Hepatocyte (in vitro differentiated cells): ENCODE measurements around the gene SND1. TPM values are rescaled to one million over a fixed set of nuclear protein-coding genes. Genes with fewer than 3 reads are reported as not detected.

Experiments used
- DNase-seq: peaks from one replicate; pipeline ENCODE4 v3.0.0-alpha.2; 2016; ENCODE audit warnings: low spot score
- H2AFZ ChIP-seq: fragments of 200-600 bp; sonication (generic); 2 replicates; pipeline ENCODE4 v1.6.0; 2016; ENCODE audit warnings: antibody characterized with exemption, mild to moderate bottlenecking
- H3K27ac ChIP-seq: fragments of 200-600 bp; sonication (generic); 2 replicates; pipeline ENCODE4 v1.5.1; 2016; ENCODE audit warnings: mild to moderate bottlenecking
- H3K27me3 ChIP-seq: fragments of 200-600 bp; sonication (generic); 2 replicates; pipeline ENCODE4 v1.6.1; 2016
- H3K36me3 ChIP-seq: fragments of 200-600 bp; sonication (generic); replicated peaks from 2 replicates; pipeline ENCODE4 v1.5.1; 2016; ENCODE audit warnings: low read depth; ENCODE audit not compliant: insufficient read depth
- H3K4me1 ChIP-seq: fragments of 200-600 bp; sonication (generic); 2 replicates; pipeline ENCODE4 v1.5.1; 2016; ENCODE audit warnings: mild to moderate bottlenecking, moderate library complexity; ENCODE audit not compliant: insufficient read depth
- H3K4me2 ChIP-seq: fragments of 200-600 bp; sonication (generic); 2 replicates; pipeline ENCODE4 v1.6.0; 2016
- H3K4me3 ChIP-seq: fragments of 200-600 bp; sonication (generic); 2 replicates; pipeline ENCODE4 v1.5.1; 2016; ENCODE audit warnings: mild to moderate bottlenecking
- H3K79me2 ChIP-seq: fragments of 200-600 bp; sonication (generic); 2 replicates; pipeline ENCODE4 v1.6.0; 2017; ENCODE audit warnings: mild to moderate bottlenecking
- H3K9me2 ChIP-seq: fragments of 200-600 bp; sonication (generic); replicated peaks from 2 replicates; pipeline ENCODE4 v1.6.0; 2017; ENCODE audit warnings: mild to moderate bottlenecking; ENCODE audit not compliant: insufficient read depth
- H3K9me3 ChIP-seq: fragments of 200-600 bp; sonication (generic); 2 replicates; pipeline ENCODE4 v1.5.1; 2016; ENCODE audit warnings: low read depth, mild to moderate bottlenecking
- H4K20me1 ChIP-seq: fragments of 200-600 bp; sonication (generic); 2 replicates; pipeline ENCODE4 v1.6.0; 2016; ENCODE audit warnings: mild to moderate bottlenecking; ENCODE audit not compliant: insufficient read depth, poor library complexity, severe bottlenecking
- EZH2 ChIP-seq: fragments of 200-600 bp; sonication (generic); IDR thresholded peaks from 2 replicates; pipeline ENCODE4 v1.6.1; 2016; ENCODE audit warnings: antibody characterized with exemption, mild to moderate bottlenecking, borderline replicate concordance
- EZH2phosphoT487 ChIP-seq: fragments of 200-600 bp; sonication (generic); IDR thresholded peaks from one replicate; pipeline ENCODE4 v1.6.1; 2018; ENCODE audit warnings: antibody characterized with exemption, mild to moderate bottlenecking, low read depth, moderate library complexity; ENCODE audit not compliant: unreplicated experiment, severe bottlenecking
- WGBS: methylation state at CpG from one replicate; pipeline ENCODE4 v1.1.6; 2016; ENCODE audit warnings: low lambda C conversion rate; ENCODE audit errors: missing lambda C conversion rate; 5-methylcytosine and 5-hydroxymethylcytosine counted together
- polyA plus RNA-seq: library from polyadenylated mRNA; unstranded; fragments of >200 nt; fragmentation: Nextera tagmentation; extraction: Ambion mirVana; gene quantifications from 2 replicates; pipeline ENCODE4 v1.2.1, GENCODE V29; 2016
- total RNA-seq: library from RNA; depleted of rRNA; stranded (reverse); fragments of >200 nt; gene quantifications from 2 replicates; pipeline ENCODE4 v1.2.3, GENCODE V29; 2014
- TF ChIP-seq, protein P1 (sequence below): fragments of 200-600 bp; sonication (generic); IDR thresholded peaks from 2 replicates; pipeline ENCODE4 v1.5.1; 2016; ENCODE audit warnings: antibody characterized with exemption, mild to moderate bottlenecking; ENCODE audit not compliant: poor library complexity

The SND1 gene
- total and polyA plus RNA-seq, 2 experiments from 2014 or later = 141 to 200 TPM

DNA sequence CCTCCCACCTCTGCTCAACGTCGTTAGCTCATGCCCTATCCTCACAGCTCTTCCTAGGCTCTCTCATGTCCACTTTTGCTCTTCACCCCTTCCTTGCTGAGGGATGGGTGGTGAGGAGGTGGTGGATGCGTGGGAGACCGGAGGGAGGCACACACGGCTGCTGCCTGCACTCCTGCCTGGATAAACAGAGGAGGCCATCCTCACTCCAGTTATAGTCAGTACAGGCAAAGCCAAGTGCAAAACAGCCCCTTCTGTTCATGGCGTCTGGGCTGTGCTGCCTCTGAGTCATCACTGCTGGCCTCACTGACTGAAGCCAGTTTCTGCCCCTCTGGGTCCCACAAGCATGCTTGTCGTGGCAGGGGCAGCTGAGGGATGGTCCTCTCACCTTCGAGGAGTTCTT is 411.1 kb downstream of the SND1 start:
- Histone ChIP-seq H3K9me3 (no peaks in the 10 kb centered on the region), H3K79me2 (no peaks in the 10 kb centered on the region), H3K36me3 (no peaks in the 10 kb centered on the region), H3K4me2 (no peak overlapping the region), H3K4me1 (no peaks in the 10 kb centered on the region), H2AFZ (no peak overlapping the region), H3K27me3 (no peaks in the 10 kb centered on the region), H3K9me2 (no peaks in the 10 kb centered on the region), H4K20me1 (peaks cover 10% of the 10 kb centered on the region), H3K27ac (no peak overlapping the region), H3K4me3 (no peak overlapping the region)
- WGBS = 90% methylated on average over 8 of the region's 8 CpGs
- no peak for DNase-seq
- TF ChIP-seq EZH2phosphoT487 (no peak), EZH2 (no peak)
- TF ChIP-seq, protein P1, sequence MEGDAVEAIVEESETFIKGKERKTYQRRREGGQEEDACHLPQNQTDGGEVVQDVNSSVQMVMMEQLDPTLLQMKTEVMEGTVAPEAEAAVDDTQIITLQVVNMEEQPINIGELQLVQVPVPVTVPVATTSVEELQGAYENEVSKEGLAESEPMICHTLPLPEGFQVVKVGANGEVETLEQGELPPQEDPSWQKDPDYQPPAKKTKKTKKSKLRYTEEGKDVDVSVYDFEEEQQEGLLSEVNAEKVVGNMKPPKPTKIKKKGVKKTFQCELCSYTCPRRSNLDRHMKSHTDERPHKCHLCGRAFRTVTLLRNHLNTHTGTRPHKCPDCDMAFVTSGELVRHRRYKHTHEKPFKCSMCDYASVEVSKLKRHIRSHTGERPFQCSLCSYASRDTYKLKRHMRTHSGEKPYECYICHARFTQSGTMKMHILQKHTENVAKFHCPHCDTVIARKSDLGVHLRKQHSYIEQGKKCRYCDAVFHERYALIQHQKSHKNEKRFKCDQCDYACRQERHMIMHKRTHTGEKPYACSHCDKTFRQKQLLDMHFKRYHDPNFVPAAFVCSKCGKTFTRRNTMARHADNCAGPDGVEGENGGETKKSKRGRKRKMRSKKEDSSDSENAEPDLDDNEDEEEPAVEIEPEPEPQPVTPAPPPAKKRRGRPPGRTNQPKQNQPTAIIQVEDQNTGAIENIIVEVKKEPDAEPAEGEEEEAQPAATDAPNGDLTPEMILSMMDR = no peak

DNA sequence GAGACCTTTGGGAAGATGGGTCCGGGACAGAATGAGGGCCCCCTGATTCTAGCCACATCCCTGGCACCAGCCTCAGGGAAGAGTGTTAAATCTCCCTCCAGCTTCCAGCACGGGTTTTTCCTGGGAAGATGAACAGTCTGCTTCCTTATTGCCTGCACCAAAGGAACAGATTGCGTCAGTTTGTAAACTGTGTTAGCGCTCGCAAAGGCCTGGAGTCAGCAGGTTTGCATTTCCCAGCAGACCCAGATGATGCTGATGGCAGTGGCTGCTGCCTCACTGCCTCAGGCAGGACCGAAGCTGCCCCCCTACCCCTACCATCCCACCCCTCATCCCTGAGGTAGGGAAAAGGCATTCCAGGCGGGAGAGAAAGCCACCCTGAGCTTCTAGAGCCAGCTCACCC is 413.9 kb downstream of the SND1 start:
- DNase-seq = no peak
- no peak for TF ChIP-seq EZH2
- TF ChIP-seq, protein P1 = no peak
- TF ChIP-seq EZH2phosphoT487 = no peak
- peaks cover 5% of the 10 kb centered on the region for H4K20me1 ChIP-seq
- H3K4me3 ChIP-seq = no peak overlapping the region
- WGBS = 74% methylated on average over 7 of the region's 7 CpGs
- H3K79me2 ChIP-seq = no peaks in the 10 kb centered on the region
- H3K9me2 ChIP-seq = no peaks in the 10 kb centered on the region
- no peaks in the 10 kb centered on the region for H3K9me3 ChIP-seq
- H3K27me3 ChIP-seq = no peaks in the 10 kb centered on the region
- H3K36me3 ChIP-seq = no peaks in the 10 kb centered on the region
- H3K4me1 ChIP-seq = no peaks in the 10 kb centered on the region
- no peak overlapping the region for H2AFZ ChIP-seq
- H3K27ac ChIP-seq = no peak overlapping the region
- no peak overlapping the region for H3K4me2 ChIP-seq

DNA sequence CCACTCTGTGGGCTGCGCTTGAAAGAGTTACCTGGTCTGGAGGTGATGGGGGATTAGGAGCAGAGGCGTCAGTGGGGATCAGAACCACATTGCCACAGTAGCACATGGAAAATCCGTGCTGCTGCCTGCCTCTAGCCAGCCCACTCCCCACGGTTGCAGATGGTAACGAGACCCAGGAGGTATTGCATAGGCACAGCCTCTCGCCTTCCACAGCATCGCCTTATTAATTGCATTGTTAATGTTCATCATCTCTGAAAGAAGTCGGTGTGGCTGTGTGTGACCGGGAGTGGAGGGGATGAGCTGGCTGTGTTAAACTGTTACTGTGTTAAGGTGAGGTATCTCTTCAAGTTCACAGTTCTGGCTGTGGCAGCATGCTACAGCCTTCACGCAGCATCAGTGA is 414.4 kb downstream of the SND1 start:
- TF ChIP-seq, protein P1 = no peak
- no peak for TF ChIP-seq EZH2phosphoT487
- no peak for TF ChIP-seq EZH2
- DNase-seq = no peak
- H2AFZ ChIP-seq = no peak overlapping the region
- no peaks in the 10 kb centered on the region for H3K9me2 ChIP-seq
- peaks cover 5% of the 10 kb centered on the region for H4K20me1 ChIP-seq
- H3K4me3 ChIP-seq = no peak overlapping the region
- peaks cover 2% of the 10 kb centered on the region for H3K79me2 ChIP-seq
- no peak overlapping the region for H3K27ac ChIP-seq
- H3K36me3 ChIP-seq = no peaks in the 10 kb centered on the region
- H3K27me3 ChIP-seq = no peaks in the 10 kb centered on the region
- no peaks in the 10 kb centered on the region for H3K9me3 ChIP-seq
- no peak overlapping the region for H3K4me2 ChIP-seq
- H3K4me1 ChIP-seq = no peaks in the 10 kb centered on the region
- WGBS = 91% methylated on average over 10 of the region's 10 CpGs

DNA sequence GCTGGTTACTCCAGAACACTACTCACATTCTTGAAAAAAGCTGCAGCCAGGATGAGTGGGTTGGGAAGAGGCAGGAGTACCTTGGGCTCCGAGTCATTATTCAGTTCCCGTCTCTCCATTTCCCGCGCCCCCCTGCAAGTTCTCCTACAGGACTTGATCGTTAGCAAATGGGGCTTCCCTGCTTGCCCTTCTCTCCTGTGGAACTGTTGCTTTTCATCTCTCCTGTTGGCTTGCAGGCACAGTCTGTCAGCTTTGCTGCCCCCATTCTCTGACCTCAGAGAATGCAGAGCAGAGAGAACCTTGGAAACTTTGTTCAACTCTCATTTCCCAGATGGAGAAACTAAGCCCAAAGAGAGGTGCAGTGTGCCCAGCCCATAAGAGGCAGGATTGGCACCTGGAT is 414.9 kb downstream of the SND1 start:
- H2AFZ ChIP-seq = no peak overlapping the region
- H3K9me2 ChIP-seq = no peaks in the 10 kb centered on the region
- 79% methylated on average over 5 of the region's 5 CpGs for WGBS
- DNase-seq = no peak
- H3K27ac ChIP-seq = no peak overlapping the region
- peaks cover 5% of the 10 kb centered on the region for H4K20me1 ChIP-seq
- H3K36me3 ChIP-seq = no peaks in the 10 kb centered on the region
- no peak overlapping the region for H3K4me3 ChIP-seq
- no peaks in the 10 kb centered on the region for H3K9me3 ChIP-seq
- no peak for TF ChIP-seq EZH2
- TF ChIP-seq, protein P1 = no peak
- no peak for TF ChIP-seq EZH2phosphoT487
- H3K4me2 ChIP-seq = no peak overlapping the region
- H3K79me2 ChIP-seq = peaks cover 3% of the 10 kb centered on the region
- no peaks in the 10 kb centered on the region for H3K4me1 ChIP-seq
- H3K27me3 ChIP-seq = no peaks in the 10 kb centered on the region
